Measurements from ENCODE around the gene EIF4B. TPM values are rescaled to one million over a fixed set of nuclear protein-coding genes. Genes with fewer than 3 reads are reported as not detected.

EIF4B gene
- total RNA-seq, 1 donor from 2014 or later: 526 TPM

GRCh38 chr12:53061404-53062010 lies 55.3 kb downstream of the EIF4B start:
- DNase-seq (ENCODE audit: low read depth): no peak
- no peaks in the 10 kb centered on the region for H3K27me3 ChIP-seq (ENCODE audit: control insufficient read depth, insufficient read depth, low read length)
- H3K36me3 ChIP-seq (ENCODE audit: control insufficient read depth, insufficient read depth, low read length): peaks cover 3% of the 10 kb centered on the region
- H3K4me3 ChIP-seq (ENCODE audit: low read depth, low read length): no peak overlapping the region
- TF ChIP-seq, protein P1, sequence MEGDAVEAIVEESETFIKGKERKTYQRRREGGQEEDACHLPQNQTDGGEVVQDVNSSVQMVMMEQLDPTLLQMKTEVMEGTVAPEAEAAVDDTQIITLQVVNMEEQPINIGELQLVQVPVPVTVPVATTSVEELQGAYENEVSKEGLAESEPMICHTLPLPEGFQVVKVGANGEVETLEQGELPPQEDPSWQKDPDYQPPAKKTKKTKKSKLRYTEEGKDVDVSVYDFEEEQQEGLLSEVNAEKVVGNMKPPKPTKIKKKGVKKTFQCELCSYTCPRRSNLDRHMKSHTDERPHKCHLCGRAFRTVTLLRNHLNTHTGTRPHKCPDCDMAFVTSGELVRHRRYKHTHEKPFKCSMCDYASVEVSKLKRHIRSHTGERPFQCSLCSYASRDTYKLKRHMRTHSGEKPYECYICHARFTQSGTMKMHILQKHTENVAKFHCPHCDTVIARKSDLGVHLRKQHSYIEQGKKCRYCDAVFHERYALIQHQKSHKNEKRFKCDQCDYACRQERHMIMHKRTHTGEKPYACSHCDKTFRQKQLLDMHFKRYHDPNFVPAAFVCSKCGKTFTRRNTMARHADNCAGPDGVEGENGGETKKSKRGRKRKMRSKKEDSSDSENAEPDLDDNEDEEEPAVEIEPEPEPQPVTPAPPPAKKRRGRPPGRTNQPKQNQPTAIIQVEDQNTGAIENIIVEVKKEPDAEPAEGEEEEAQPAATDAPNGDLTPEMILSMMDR (IDR thresholded peaks at IDR 0.05; ENCODE audit: insufficient read depth, low read length, poor library complexity, severe bottlenecking): peak; percentile 28

- TF ChIP-seq, protein P1 (IDR thresholded peaks at IDR 0.05; ENCODE audit: insufficient read depth, low read length, poor library complexity, severe bottlenecking): no peak
- DNase-seq (ENCODE audit: low read depth): no peak
- H3K27me3 ChIP-seq (ENCODE audit: control insufficient read depth, insufficient read depth, low read length): no peaks in the 10 kb centered on the region
Observed at GRCh38 chr12:53062011-53062961, 56.0 kb downstream of the EIF4B start.

DNA sequence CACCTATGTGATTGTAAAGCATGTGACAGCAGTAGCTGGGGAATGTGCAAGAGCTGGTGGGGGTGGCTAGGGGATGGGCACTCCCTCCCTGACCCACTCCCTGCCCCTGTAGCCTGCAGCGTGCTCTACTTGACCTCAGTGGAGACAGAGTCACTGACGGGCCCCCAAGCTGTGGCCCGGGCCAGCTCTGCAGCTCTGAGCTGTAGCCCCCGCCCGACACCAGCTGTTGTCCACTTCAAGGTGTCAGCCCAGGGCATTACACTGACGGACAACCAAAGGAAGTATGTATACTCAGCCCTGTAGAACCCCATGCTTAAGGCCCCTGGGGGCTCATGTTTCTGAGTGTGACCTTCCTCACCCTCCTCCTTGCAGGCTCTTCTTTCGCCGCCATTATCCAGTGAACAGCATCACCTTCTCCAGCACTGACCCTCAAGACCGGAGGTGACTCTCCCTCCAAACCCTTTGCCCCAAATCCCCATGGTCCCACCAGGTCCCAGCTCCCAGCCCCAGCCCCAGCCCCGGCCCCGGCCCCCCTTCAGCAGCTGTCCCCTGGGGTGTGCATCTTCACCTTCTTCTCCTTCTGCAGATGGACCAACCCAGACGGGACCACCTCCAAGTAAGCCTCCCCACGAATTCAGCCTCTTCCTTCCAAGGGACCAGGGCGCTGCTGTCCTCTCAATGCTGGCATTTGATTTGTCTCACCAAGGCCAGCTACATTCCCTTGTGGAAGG lies 56.9 kb downstream of the EIF4B start:
- no peak overlapping the region for H3K4me3 ChIP-seq (ENCODE audit: low read depth, low read length)
- DNase-seq (ENCODE audit: low read depth): no peak
- peaks cover 3% of the 10 kb centered on the region for H3K36me3 ChIP-seq (ENCODE audit: control insufficient read depth, insufficient read depth, low read length)
- H3K27me3 ChIP-seq (ENCODE audit: control insufficient read depth, insufficient read depth, low read length): no peaks in the 10 kb centered on the region
- TF ChIP-seq, protein P1 (IDR thresholded peaks at IDR 0.05; ENCODE audit: insufficient read depth, low read length, poor library complexity, severe bottlenecking): no peak

More at GRCh38 chr12:53062011-53062961, 56.0 kb downstream of the EIF4B start:
- no peak overlapping the region for H3K4me3 ChIP-seq (ENCODE audit: low read depth, low read length)
- H3K36me3 ChIP-seq (ENCODE audit: control insufficient read depth, insufficient read depth, low read length): peaks cover 3% of the 10 kb centered on the region

DNA sequence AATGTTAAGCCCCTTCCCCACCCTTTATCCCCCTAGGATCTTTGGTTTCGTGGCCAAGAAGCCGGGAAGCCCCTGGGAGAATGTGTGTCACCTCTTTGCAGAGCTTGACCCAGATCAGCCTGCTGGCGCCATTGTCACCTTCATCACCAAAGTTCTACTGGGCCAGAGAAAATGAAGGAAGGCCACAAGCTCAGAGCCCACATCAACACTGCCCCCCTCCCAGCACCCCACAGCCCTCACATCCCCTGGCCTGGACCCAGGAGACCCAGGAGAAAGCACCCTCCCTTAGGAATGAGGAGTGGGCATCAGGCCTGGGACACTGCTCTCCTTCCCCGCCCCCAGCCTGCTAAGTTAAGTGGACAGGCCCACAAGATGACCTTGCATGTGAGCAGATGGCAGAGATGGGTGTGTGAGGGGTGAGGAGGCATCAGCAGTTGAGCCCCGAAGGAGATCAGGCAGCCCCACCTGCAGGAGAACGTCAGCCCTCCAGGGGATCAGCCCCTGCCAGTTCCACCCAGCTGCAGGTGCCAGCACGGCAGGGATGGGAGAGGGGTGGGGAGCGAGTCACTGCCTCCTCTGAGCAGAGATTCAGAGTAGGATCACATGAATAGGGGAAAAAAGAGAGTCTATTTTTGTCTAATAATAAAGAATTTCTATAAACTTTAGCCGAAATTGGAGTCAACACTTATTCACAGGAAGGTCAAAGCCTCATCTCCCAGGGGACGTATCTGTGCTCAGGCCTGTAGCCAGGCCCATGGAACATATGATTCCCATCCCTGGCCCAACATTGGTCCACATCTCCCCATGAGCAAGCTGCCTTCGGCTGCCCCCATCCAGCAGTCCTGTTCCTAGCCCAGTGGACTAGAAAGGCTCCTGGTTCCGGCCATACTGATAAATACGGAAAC lies 57.7 kb downstream of the EIF4B start:
- TF ChIP-seq, protein P1 (IDR thresholded peaks at IDR 0.05; ENCODE audit: insufficient read depth, low read length, poor library complexity, severe bottlenecking): no peak
- Histone ChIP-seq H3K4me3 (ENCODE audit: low read depth, low read length) (no peak overlapping the region), H3K36me3 (ENCODE audit: control insufficient read depth, insufficient read depth, low read length) (peaks cover 3% of the 10 kb centered on the region), H3K27me3 (ENCODE audit: control insufficient read depth, insufficient read depth, low read length) (no peaks in the 10 kb centered on the region)
- no peak for DNase-seq (ENCODE audit: low read depth)
